Measurements from ENCODE around the gene RFPL3. TPM values are rescaled to one million over a fixed set of nuclear protein-coding genes. Genes with fewer than 3 reads are reported as not detected.

The RFPL3 gene
- total RNA-seq, 1 experiment from 2014 or later: not detected

GRCh38 chr22:32375678-32376450 lies 18.2 kb downstream of the RFPL3 start:
- Histone ChIP-seq H3K27ac (ENCODE audit: low read length) (no peak overlapping the region), H3K36me3 (ENCODE audit: control insufficient read depth, insufficient read depth, low read length) (no peaks in the 10 kb centered on the region), H3K4me3 (ENCODE audit: low read depth in 2 of 2, low read length in 2 of 2) (no peak overlapping the region), H3K9me3 (ENCODE audit: control insufficient read depth, insufficient read depth, low read depth, low read length) (no peaks in the 10 kb centered on the region), H3K4me1 (ENCODE audit: control insufficient read depth, insufficient read depth, low read length) (no peaks in the 10 kb centered on the region), H3K27me3 (ENCODE audit: control insufficient read depth, insufficient read depth, low read length) (no peaks in the 10 kb centered on the region)
- POLR2A ChIA-PET: no interaction called here
- no peak for TF ChIP-seq REST (IDR thresholded peaks at IDR 0.05; ENCODE audit: insufficient read depth in 1 of 2, low read depth in 2 of 2, low read length in 1 of 2)
- no peak for TF ChIP-seq CTCF (IDR thresholded peaks at IDR 0.05)
- TF ChIP-seq TCF7L2 (IDR thresholded peaks at IDR 0.05; ENCODE audit: low read depth, low read length): no peak
- no peak for TF ChIP-seq POLR2AphosphoS5 (IDR thresholded peaks at IDR 0.05; ENCODE audit: low read depth, low read length)
- no peak for TF ChIP-seq SIN3A (IDR thresholded peaks at IDR 0.05; ENCODE audit: borderline replicate concordance, insufficient read depth, low read depth, low read length)
- in situ Hi-C loops (cut with HindIII; ENCODE audit: low pct_unique_long_range_greater_than_20kb, low sequenced_read_pairs) (no loop called here), intact Hi-C loops (cut with micrococcal nuclease; ENCODE audit: unreplicated experiment) (no loop called here)
- no peak for ATAC-seq
- CTCF ChIA-PET: no interaction called here
- no peak for DNase-seq (ENCODE audit: low read depth, low spot score)
- BruUV-seq (replicated peaks): no TSS peak

- Histone ChIP-seq H3K9me3 (ENCODE audit: control insufficient read depth, insufficient read depth, low read depth, low read length) (no peaks in the 10 kb centered on the region), H3K27ac (ENCODE audit: low read length) (no peak overlapping the region), H3K4me3 (ENCODE audit: low read depth in 2 of 2, low read length in 2 of 2) (no peak overlapping the region), H3K27me3 (ENCODE audit: control insufficient read depth, insufficient read depth, low read length) (no peaks in the 10 kb centered on the region), H3K4me1 (ENCODE audit: control insufficient read depth, insufficient read depth, low read length) (no peaks in the 10 kb centered on the region), H3K36me3 (ENCODE audit: control insufficient read depth, insufficient read depth, low read length) (no peaks in the 10 kb centered on the region)
- DNase-seq (ENCODE audit: low read depth, low spot score) (no peak), ATAC-seq (no peak)
- ChIA-PET CTCF (no interaction called here), POLR2A (no interaction called here)
- intact Hi-C loops (cut with micrococcal nuclease; ENCODE audit: unreplicated experiment) (no loop called here), in situ Hi-C loops (cut with HindIII; ENCODE audit: low pct_unique_long_range_greater_than_20kb, low sequenced_read_pairs) (no loop called here)
- no TSS peak for BruUV-seq (replicated peaks)
- TF ChIP-seq POLR2AphosphoS5 (IDR thresholded peaks at IDR 0.05; ENCODE audit: low read depth, low read length) (no peak), CTCF (IDR thresholded peaks at IDR 0.05) (no peak), REST (IDR thresholded peaks at IDR 0.05; ENCODE audit: insufficient read depth in 1 of 2, low read depth in 2 of 2, low read length in 1 of 2) (no peak), TCF7L2 (IDR thresholded peaks at IDR 0.05; ENCODE audit: low read depth, low read length) (no peak), SIN3A (IDR thresholded peaks at IDR 0.05; ENCODE audit: borderline replicate concordance, insufficient read depth, low read depth, low read length) (no peak)
Measured at GRCh38 chr22:32376681-32377080, 19.0 kb downstream of the RFPL3 start.
